H1 (cell line): ENCODE results near the gene OBSCN.

Source experiments
- SP2 ChIP-seq: IDR thresholded peaks from 2 replicates; pipeline ENCODE4 v1.6.1; 2012; ENCODE audit warnings: mild to moderate bottlenecking, low read length, inconsistent platforms
- TF ChIP-seq, protein P1 (sequence below), 3 experiments: IDR thresholded peaks; 1 replicate in 2 of 3; 2 replicates in 1 of 3; pipeline versions ENCODE4 v1.5.1 to v1.6.1; 2011; ENCODE audit warnings: low read length in 3 of 3, mild to moderate bottlenecking in 3 of 3, inconsistent platforms in 2 of 3, low read depth in 1 of 3, moderate library complexity in 1 of 3; ENCODE audit not compliant: insufficient read depth in 1 of 3; ENCODE audit errors: control extremely low read depth in 1 of 3

DNA sequence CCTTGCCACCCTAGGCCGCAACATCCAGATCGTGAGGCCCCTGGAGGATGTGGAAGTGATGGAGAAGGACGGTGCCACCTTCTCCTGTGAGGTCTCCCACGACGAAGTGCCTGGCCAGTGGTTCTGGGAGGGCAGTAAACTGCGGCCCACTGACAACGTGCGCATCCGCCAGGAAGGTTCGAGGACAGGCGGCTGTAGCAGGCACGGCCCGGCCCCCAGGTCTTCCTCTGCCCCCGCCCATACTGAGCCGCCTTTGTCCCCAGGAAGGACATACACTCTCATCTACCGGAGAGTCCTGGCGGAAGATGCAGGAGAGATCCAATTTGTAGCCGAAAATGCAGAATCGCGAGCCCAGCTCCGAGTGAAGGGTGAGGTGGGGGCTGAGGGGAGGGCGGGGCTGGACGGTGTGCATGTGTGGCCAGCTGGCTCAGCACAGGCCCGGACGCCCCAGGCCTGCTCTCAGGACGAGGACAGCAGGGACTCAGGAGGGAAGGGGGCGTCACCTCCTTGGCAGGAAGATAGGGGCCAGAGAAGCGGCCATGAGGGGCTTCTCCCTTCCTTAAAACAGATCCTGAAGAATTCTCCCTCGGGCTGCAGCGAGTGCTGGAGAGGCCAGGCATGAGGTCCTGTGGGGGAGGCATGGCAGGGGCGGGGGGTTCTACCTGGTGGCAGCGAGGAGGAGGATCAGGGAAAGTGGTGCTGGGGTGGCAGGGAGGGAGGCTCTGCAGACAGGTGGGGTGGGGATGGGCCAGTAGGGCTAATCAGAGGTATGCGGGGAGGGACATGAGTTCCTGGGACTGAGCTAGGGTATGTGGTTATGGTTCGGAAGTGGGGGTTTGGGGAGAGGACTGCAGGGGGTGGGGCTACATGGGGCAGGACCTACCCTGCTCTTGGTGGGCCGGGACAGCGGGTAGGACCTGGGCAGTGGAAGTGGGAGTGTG, 69.9 kb downstream of the OBSCN start:
- TF ChIP-seq SP2, result no peak
- TF ChIP-seq, protein P1, sequence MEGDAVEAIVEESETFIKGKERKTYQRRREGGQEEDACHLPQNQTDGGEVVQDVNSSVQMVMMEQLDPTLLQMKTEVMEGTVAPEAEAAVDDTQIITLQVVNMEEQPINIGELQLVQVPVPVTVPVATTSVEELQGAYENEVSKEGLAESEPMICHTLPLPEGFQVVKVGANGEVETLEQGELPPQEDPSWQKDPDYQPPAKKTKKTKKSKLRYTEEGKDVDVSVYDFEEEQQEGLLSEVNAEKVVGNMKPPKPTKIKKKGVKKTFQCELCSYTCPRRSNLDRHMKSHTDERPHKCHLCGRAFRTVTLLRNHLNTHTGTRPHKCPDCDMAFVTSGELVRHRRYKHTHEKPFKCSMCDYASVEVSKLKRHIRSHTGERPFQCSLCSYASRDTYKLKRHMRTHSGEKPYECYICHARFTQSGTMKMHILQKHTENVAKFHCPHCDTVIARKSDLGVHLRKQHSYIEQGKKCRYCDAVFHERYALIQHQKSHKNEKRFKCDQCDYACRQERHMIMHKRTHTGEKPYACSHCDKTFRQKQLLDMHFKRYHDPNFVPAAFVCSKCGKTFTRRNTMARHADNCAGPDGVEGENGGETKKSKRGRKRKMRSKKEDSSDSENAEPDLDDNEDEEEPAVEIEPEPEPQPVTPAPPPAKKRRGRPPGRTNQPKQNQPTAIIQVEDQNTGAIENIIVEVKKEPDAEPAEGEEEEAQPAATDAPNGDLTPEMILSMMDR (IDR thresholded peaks at IDR 0.05; ENCODE audit: control extremely low read depth in 1 of 3, insufficient read depth in 1 of 3, low read depth in 1 of 3, low read length in 3 of 3), result no peak
